ENCODE measurements around the gene PAX6. TPM values are rescaled to one million over a fixed set of nuclear protein-coding genes. Genes with fewer than 3 reads are reported as not detected.

Gene PAX6
- total and polyA plus RNA-seq, 2 of the 4 experiments (the other 2 are of a cell fraction), result not detected

- no peak overlapping the region for H2BK5ac ChIP-seq (ENCODE audit: low read depth, low read length, poor library complexity, severe bottlenecking)
- no peak overlapping the region for H3K18ac ChIP-seq (ENCODE audit: low read depth, low read length)
- no peak overlapping the region for H2AK9ac ChIP-seq (replicated peaks; ENCODE audit: low read depth, low read length, poor library complexity)
- H3K14ac ChIP-seq (replicated peaks; ENCODE audit: low read depth, low read length), result no peak overlapping the region
- peaks cover 65% of the 10 kb centered on the region for H3K27me3 ChIP-seq (ENCODE audit: control insufficient read depth, insufficient read depth, low read length)
- dilution Hi-C loops (cut with HindIII; ENCODE audit: low sequenced_read_pairs, unreplicated experiment) (no loop called here), intact Hi-C loops (cut with micrococcal nuclease) (no loop called here), in situ Hi-C loops (cut with MboI; ENCODE audit: low sequenced_read_pairs) (no loop called here)
- DNase-seq, result no peak
- no peak overlapping the region for H2BK120ac ChIP-seq (ENCODE audit: low read depth, low read length)
- H3K4me2 ChIP-seq (ENCODE audit: low read depth, low read length), result no peak overlapping the region
- H2BK15ac ChIP-seq (ENCODE audit: low read depth, low read length), result no peak overlapping the region
- no peaks in the 10 kb centered on the region for H3K79me1 ChIP-seq (ENCODE audit: low read depth in 1 of 2, low read length in 2 of 2)
- no peak overlapping the region for H3K4ac ChIP-seq (ENCODE audit: low read depth, low read length)
- H3K4me1 ChIP-seq (ENCODE audit: control insufficient read depth, insufficient read depth, low read length), result peaks cover 8% of the 10 kb centered on the region
- H3K9me1 ChIP-seq (ENCODE audit: insufficient read depth, low read length), result no peaks in the 10 kb centered on the region; the same call in 1 of the 2 replicates
- H2BK20ac ChIP-seq (ENCODE audit: low read depth, low read length), result no peak overlapping the region
- no peak for ATAC-seq (ENCODE audit: low read depth)
- no peak for TF ChIP-seq SMC3 (IDR thresholded peaks at IDR 0.05; ENCODE audit: low read depth, low read length)
- TF ChIP-seq CEBPB (IDR thresholded peaks at IDR 0.05; ENCODE audit: low read depth, low read length), result no peak
- no peak for TF ChIP-seq MXI1 (IDR thresholded peaks at IDR 0.05; ENCODE audit: borderline replicate concordance, low read depth, low read length)
- TF ChIP-seq NFE2L2 (IDR thresholded peaks at IDR 0.05; ENCODE audit: low read depth, low read length), result no peak
- no peak for TF ChIP-seq MAFK (IDR thresholded peaks at IDR 0.05; ENCODE audit: low read depth, low read length)
- TF ChIP-seq POLR2A (IDR thresholded peaks at IDR 0.05; ENCODE audit: low read depth, low read length), result no peak
- TF ChIP-seq, protein P1, sequence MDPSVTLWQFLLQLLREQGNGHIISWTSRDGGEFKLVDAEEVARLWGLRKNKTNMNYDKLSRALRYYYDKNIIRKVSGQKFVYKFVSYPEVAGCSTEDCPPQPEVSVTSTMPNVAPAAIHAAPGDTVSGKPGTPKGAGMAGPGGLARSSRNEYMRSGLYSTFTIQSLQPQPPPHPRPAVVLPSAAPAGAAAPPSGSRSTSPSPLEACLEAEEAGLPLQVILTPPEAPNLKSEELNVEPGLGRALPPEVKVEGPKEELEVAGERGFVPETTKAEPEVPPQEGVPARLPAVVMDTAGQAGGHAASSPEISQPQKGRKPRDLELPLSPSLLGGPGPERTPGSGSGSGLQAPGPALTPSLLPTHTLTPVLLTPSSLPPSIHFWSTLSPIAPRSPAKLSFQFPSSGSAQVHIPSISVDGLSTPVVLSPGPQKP (IDR thresholded peaks at IDR 0.05; ENCODE audit: borderline replicate concordance, low read depth, low read length), result no peak
- no peak for TF ChIP-seq RCOR1 (IDR thresholded peaks at IDR 0.05; ENCODE audit: insufficient replicate concordance, low read length)
- TF ChIP-seq FOS (IDR thresholded peaks at IDR 0.05; ENCODE audit: low read depth, low read length), result no peak
- no peak for TF ChIP-seq BHLHE40 (IDR thresholded peaks at IDR 0.05; ENCODE audit: low read depth, low read length)
- TF ChIP-seq, protein P2, sequence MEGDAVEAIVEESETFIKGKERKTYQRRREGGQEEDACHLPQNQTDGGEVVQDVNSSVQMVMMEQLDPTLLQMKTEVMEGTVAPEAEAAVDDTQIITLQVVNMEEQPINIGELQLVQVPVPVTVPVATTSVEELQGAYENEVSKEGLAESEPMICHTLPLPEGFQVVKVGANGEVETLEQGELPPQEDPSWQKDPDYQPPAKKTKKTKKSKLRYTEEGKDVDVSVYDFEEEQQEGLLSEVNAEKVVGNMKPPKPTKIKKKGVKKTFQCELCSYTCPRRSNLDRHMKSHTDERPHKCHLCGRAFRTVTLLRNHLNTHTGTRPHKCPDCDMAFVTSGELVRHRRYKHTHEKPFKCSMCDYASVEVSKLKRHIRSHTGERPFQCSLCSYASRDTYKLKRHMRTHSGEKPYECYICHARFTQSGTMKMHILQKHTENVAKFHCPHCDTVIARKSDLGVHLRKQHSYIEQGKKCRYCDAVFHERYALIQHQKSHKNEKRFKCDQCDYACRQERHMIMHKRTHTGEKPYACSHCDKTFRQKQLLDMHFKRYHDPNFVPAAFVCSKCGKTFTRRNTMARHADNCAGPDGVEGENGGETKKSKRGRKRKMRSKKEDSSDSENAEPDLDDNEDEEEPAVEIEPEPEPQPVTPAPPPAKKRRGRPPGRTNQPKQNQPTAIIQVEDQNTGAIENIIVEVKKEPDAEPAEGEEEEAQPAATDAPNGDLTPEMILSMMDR (conservative IDR thresholded peaks at IDR 0.05; ENCODE audit: low read depth, low read length), result no peak
- TF ChIP-seq CHD1 (IDR thresholded peaks at IDR 0.05; ENCODE audit: low read depth, low read length), result no peak
- TF ChIP-seq RFX5 (IDR thresholded peaks at IDR 0.05; ENCODE audit: low read depth, low read length), result no peak
- TF ChIP-seq MAZ (IDR thresholded peaks at IDR 0.05; ENCODE audit: borderline replicate concordance, low read depth, low read length), result no peak
- no peak for TF ChIP-seq RAD21 (IDR thresholded peaks at IDR 0.05; ENCODE audit: low read length)
- TF ChIP-seq USF2 (IDR thresholded peaks at IDR 0.05; ENCODE audit: low read depth, low read length), result no peak
- H4K8ac ChIP-seq (ENCODE audit: low read depth in 2 of 2, low read length in 2 of 2), result no peak overlapping the region
- H3K27ac ChIP-seq (ENCODE audit: insufficient read depth, low read length), result no peak overlapping the region
- no peak overlapping the region for H3K23ac ChIP-seq (ENCODE audit: low read depth, low read length)
- no peak overlapping the region for H4K91ac ChIP-seq (ENCODE audit: insufficient read depth, low read depth, low read length)
- H2AFZ ChIP-seq (replicated peaks; ENCODE audit: low read length, poor library complexity), result no peak overlapping the region
- no peak overlapping the region for H2AK5ac ChIP-seq (ENCODE audit: low read depth, low read length)
- BruUV-seq (replicated peaks), result no TSS peak
- H3K36me3 ChIP-seq (ENCODE audit: control insufficient read depth, insufficient read depth, low read length), result no peaks in the 10 kb centered on the region
- no peaks in the 10 kb centered on the region for H4K20me1 ChIP-seq (ENCODE audit: insufficient read depth, low read length)
- ChIA-PET POLR2A (ENCODE audit: unreplicated experiment) (no interaction called here), CTCF (interaction anchor here (0.5 kb wide), 1 partner anchor 22 kb away, joined by 7 read pairs; no protein-coding TSS in a partner anchor)
- no peak overlapping the region for H3K4me3 ChIP-seq (ENCODE audit: insufficient read depth, low read depth, low read length)
- WGBS, 2 experiments (ENCODE audit: extremely low coverage in 2 of 2, insufficient read length in 1 of 2), result no CpG with 5 or more reads among the region's 4 CpGs
- H3K9ac ChIP-seq (ENCODE audit: low read depth, low read length), result no peak overlapping the region
- peaks cover 4% of the 10 kb centered on the region; the same call in 1 of the 2 replicates for H3K9me3 ChIP-seq (ENCODE audit: control insufficient read depth, insufficient read depth, low read length)
- no peak overlapping the region for H4K5ac ChIP-seq (ENCODE audit: low read depth, low read length)
- H3K56ac ChIP-seq (ENCODE audit: extremely low read depth, insufficient read depth, low read length), result no peak overlapping the region
Observed at GRCh38 chr11:31830406-31830805, 19.3 kb upstream of the PAX6 start.

Data from IMR-90 (cell line).